HepG2 (cell line): ENCODE results near the gene CCDC57. TPM values are rescaled to one million over a fixed set of nuclear protein-coding genes. Genes with fewer than 3 reads are reported as not detected.

Experiments
- BCL6 ChIP-seq: IDR thresholded peaks from 2 replicates; pipeline ENCODE4 v1.6.1; 2016; ENCODE audit warnings: missing genetic modification reagents, missing compliant biosample characterization
- DPF2 ChIP-seq: sonication (generic); formaldehyde crosslinking; IDR thresholded peaks from 2 replicates; pipeline ENCODE4 v1.4.0; 2020; ENCODE audit warnings: mild to moderate bottlenecking, low read depth, missing genetic modification reagents, borderline replicate concordance
- DR1 ChIP-seq: sonication (generic); formaldehyde crosslinking; IDR thresholded peaks from 2 replicates; pipeline ENCODE4 v1.8.0; 2021; ENCODE audit warnings: mild to moderate bottlenecking, missing genetic modification reagents, inconsistent platforms
- FOXA1 ChIP-seq, 2 experiments: fragments of 450-650 bp in 1 of 2; sonication (generic) in 1 of 2; formaldehyde crosslinking in 1 of 2; IDR thresholded peaks; 2 replicates each; pipeline versions ENCODE4 v1.4.0 to v1.6.1; 2016 to 2020; ENCODE audit warnings: missing genetic modification reagents in 1 of 2
- FOXK2 ChIP-seq: fragments of 450-650 bp; IDR thresholded peaks from 2 replicates; pipeline ENCODE4 v1.6.1; 2016
- RBFOX2 ChIP-seq: fragments of 200-400 bp; formaldehyde crosslinking; IDR thresholded peaks from 2 replicates; pipeline ENCODE4 v1.6.1; 2017; ENCODE audit warnings: low read depth, mild to moderate bottlenecking, low read length
- SPEN ChIP-seq: sonication (generic); formaldehyde crosslinking; IDR thresholded peaks from 2 replicates; pipeline ENCODE4 v1.5.1; 2020; ENCODE audit warnings: low read depth, mild to moderate bottlenecking, missing genetic modification reagents
- ZBTB21 ChIP-seq: sonication (generic); formaldehyde crosslinking; IDR thresholded peaks from 2 replicates; pipeline ENCODE4 v1.4.0; 2020; ENCODE audit warnings: missing genetic modification reagents
- ZFP36L2 ChIP-seq: sonication (generic); formaldehyde crosslinking; IDR thresholded peaks from 2 replicates; pipeline ENCODE4 v1.4.0; 2020; ENCODE audit warnings: missing genetic modification reagents
- ZFP90 ChIP-seq: sonication (generic); formaldehyde crosslinking; IDR thresholded peaks from 2 replicates; pipeline ENCODE4 v1.8.0; 2022; ENCODE audit warnings: missing genetic modification reagents, mild to moderate bottlenecking, inconsistent platforms, borderline replicate concordance
- ZNF124 ChIP-seq: sonication (generic); formaldehyde crosslinking; IDR thresholded peaks from 2 replicates; pipeline ENCODE4 v1.4.0; 2020; ENCODE audit warnings: missing genetic modification reagents
- ZNF512 ChIP-seq: sonication (generic); formaldehyde crosslinking; IDR thresholded peaks from 2 replicates; pipeline ENCODE4 v1.4.0; 2020; ENCODE audit warnings: mild to moderate bottlenecking, missing genetic modification reagents
- ZNF512B ChIP-seq: sonication (generic); formaldehyde crosslinking; IDR thresholded peaks from 2 replicates; pipeline ENCODE4 v1.5.1; 2020; ENCODE audit warnings: missing genetic modification reagents, mild to moderate bottlenecking, borderline replicate concordance
- ZNF543 ChIP-seq: sonication (generic); formaldehyde crosslinking; IDR thresholded peaks from 2 replicates; pipeline ENCODE4 v1.4.0; 2020; ENCODE audit warnings: mild to moderate bottlenecking, missing genetic modification reagents
- ZNF564 ChIP-seq: sonication (generic); formaldehyde crosslinking; IDR thresholded peaks from 2 replicates; pipeline ENCODE4 v1.8.1; 2023; ENCODE audit warnings: mild to moderate bottlenecking, missing genetic modification reagents
- polyA plus RNA-seq, 8 experiments: library from polyadenylated mRNA; depleted of rRNA in 3 of 8; stranded (reverse) in 7 of 8; unstranded in 1 of 8; fragments of >200 nt; fragmentation: Illumina TruSeq in 4 of 8; extraction: Trizol in 4 of 8; gene quantifications; 2 replicates each; pipeline versions ENCODE4 v1.2.1 to v1.2.3, GENCODE V29; 2011 to 2016; ENCODE audit warnings: low read depth in 4 of 8, missing spikeins in 1 of 8, mixed read lengths in 1 of 8; ENCODE audit not compliant: insufficient read depth in 1 of 8
- total RNA-seq, 5 experiments: library from RNA; depleted of rRNA; stranded (reverse); fragments of >200 nt; fragmentation: Illumina TruSeq; extraction: Trizol; gene quantifications; 2 replicates each; pipeline ENCODE4 v1.2.3, GENCODE V29; 2016; ENCODE audit warnings: low read depth in 1 of 5
- TF ChIP-seq, protein P1 (sequence below): sonication (generic); formaldehyde crosslinking; IDR thresholded peaks from 2 replicates; pipeline ENCODE4 v1.4.0; 2020; ENCODE audit warnings: missing genetic modification reagents
- TF ChIP-seq, protein P2 (sequence below): sonication (generic); formaldehyde crosslinking; conservative IDR thresholded peaks from 2 replicates; pipeline ENCODE4 v1.5.0; 2020; ENCODE audit warnings: missing genetic modification reagents
- TF ChIP-seq, protein P3 (sequence below): IDR thresholded peaks from 2 replicates; pipeline ENCODE4 v1.6.1; 2016; ENCODE audit warnings: low read depth, borderline replicate concordance

Gene CCDC57
- total and polyA plus RNA-seq, 2 of the 13 experiments (the other 11 are each of a cell fraction or from before 2014, with no cell fraction given), result 59.3 to 59.9 TPM

- TF ChIP-seq, protein P1, sequence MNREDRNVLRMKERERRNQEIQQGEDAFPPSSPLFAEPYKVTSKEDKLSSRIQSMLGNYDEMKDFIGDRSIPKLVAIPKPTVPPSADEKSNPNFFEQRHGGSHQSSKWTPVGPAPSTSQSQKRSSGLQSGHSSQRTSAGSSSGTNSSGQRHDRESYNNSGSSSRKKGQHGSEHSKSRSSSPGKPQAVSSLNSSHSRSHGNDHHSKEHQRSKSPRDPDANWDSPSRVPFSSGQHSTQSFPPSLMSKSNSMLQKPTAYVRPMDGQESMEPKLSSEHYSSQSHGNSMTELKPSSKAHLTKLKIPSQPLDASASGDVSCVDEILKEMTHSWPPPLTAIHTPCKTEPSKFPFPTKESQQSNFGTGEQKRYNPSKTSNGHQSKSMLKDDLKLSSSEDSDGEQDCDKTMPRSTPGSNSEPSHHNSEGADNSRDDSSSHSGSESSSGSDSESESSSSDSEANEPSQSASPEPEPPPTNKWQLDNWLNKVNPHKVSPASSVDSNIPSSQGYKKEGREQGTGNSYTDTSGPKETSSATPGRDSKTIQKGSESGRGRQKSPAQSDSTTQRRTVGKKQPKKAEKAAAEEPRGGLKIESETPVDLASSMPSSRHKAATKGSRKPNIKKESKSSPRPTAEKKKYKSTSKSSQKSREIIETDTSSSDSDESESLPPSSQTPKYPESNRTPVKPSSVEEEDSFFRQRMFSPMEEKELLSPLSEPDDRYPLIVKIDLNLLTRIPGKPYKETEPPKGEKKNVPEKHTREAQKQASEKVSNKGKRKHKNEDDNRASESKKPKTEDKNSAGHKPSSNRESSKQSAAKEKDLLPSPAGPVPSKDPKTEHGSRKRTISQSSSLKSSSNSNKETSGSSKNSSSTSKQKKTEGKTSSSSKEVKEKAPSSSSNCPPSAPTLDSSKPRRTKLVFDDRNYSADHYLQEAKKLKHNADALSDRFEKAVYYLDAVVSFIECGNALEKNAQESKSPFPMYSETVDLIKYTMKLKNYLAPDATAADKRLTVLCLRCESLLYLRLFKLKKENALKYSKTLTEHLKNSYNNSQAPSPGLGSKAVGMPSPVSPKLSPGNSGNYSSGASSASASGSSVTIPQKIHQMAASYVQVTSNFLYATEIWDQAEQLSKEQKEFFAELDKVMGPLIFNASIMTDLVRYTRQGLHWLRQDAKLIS (CRISPR knock-in tag), result peak; percentile 74; the same call in 1 of the 2 replicates
- no peak for TF ChIP-seq SPEN (CRISPR knock-in tag)
- TF ChIP-seq DPF2 (CRISPR knock-in tag), result no peak
- no peak for TF ChIP-seq ZNF512B (CRISPR knock-in tag)
- TF ChIP-seq, protein P2, sequence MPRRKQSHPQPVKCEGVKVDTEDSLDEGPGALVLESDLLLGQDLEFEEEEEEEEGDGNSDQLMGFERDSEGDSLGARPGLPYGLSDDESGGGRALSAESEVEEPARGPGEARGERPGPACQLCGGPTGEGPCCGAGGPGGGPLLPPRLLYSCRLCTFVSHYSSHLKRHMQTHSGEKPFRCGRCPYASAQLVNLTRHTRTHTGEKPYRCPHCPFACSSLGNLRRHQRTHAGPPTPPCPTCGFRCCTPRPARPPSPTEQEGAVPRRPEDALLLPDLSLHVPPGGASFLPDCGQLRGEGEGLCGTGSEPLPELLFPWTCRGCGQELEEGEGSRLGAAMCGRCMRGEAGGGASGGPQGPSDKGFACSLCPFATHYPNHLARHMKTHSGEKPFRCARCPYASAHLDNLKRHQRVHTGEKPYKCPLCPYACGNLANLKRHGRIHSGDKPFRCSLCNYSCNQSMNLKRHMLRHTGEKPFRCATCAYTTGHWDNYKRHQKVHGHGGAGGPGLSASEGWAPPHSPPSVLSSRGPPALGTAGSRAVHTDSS (CRISPR knock-in tag), result no peak
- no peak for TF ChIP-seq ZNF512
- TF ChIP-seq ZFP36L2, result no peak; the same call in 1 of the 2 replicates
- peak; percentile 12; the same call in 1 of the 2 replicates for TF ChIP-seq ZNF543
- TF ChIP-seq ZBTB21 (CRISPR knock-in tag), result peak; percentile 16; the same call in 1 of the 2 replicates
- no peak for TF ChIP-seq FOXA1 (IDR thresholded peaks at IDR 0.05)
- peak; percentile 34; the same call in 1 of the 2 replicates for TF ChIP-seq FOXA1 (CRISPR knock-in tag; IDR thresholded peaks at IDR 0.05)
- peak; percentile 74 for TF ChIP-seq ZFP90 (CRISPR knock-in tag)
- TF ChIP-seq ZNF124, result 0 out of 2 replicates have a peak, but pooled peaks have one; percentile 19
- no peak for TF ChIP-seq DR1
- 0 out of 2 replicates have a peak, but pooled peaks have one; percentile 72 for TF ChIP-seq ZNF564 (CRISPR knock-in tag)
- TF ChIP-seq BCL6 (CRISPR knock-in tag), result peak; percentile 24; the same call in 1 of the 2 replicates
- no peak for TF ChIP-seq FOXK2
- TF ChIP-seq RBFOX2, result peak; percentile 75
- TF ChIP-seq, protein P3, sequence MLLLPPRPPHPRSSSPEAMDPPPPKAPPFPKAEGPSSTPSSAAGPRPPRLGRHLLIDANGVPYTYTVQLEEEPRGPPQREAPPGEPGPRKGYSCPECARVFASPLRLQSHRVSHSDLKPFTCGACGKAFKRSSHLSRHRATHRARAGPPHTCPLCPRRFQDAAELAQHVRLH, result 0 out of 2 replicates have a peak, but pooled peaks have one; percentile 20
These were observed 29.5 kb upstream of the CCDC57 start (continued) for GRCh38 chr17:82241926-82242697.
